Endothelial cell of umbilical vein (primary cell): ENCODE data around the gene IMPA2. TPM values are rescaled to one million over a fixed set of nuclear protein-coding genes. Genes with fewer than 3 reads are reported as not detected.

Source experiments
- BruUV-seq: library from RNA; stranded (reverse); fragments of 400-500 nt; replicated peaks from 2 replicates; lab custom pipeline; 2021; lab: Mats Ljungman, UMichigan
- CTCF ChIA-PET: fragments of 300-600, 350-600 bp; sonication (Branson Sonifier 250); formaldehyde crosslinking; loops from one replicate; lab custom pipeline; 2021; ENCODE audit warnings: antibody characterized with exemption, inconsistent platforms; lab: Charles Lee
- POLR2A ChIA-PET: fragments of 300-600, 350-600 bp; sonication (Branson Sonifier 250); formaldehyde crosslinking; loops from one replicate; lab custom pipeline; 2021; ENCODE audit warnings: antibody characterized with exemption, inconsistent platforms; lab: Charles Lee
- DNase-seq: peaks from one replicate; pipeline ENCODE4 v3.0.0-alpha.2; 2011; ENCODE audit warnings: low read depth, low spot score
- FAIRE-seq: peaks from 2 replicates; lab custom pipeline; 2011; peaks lifted over from hg19 to GRCh38; lab: Jason Lieb, UNC
- H2AFZ ChIP-seq: 2 replicates; pipeline ENCODE4 v1.6.0; 2012; ENCODE audit warnings: low read depth, low read length, control low read depth, inconsistent platforms
- H3K27ac ChIP-seq: 2 replicates; pipeline ENCODE4 v1.5.1; 2011; ENCODE audit warnings: low read depth, mild to moderate bottlenecking, control low read depth, low read length, moderate library complexity; ENCODE audit not compliant: insufficient read depth
- H3K27me3 ChIP-seq, 2 experiments: 2 replicates each; pipeline versions ENCODE4 v1.6.0 to v1.6.1; 2011; ENCODE audit warnings: low read length in 2 of 2, mixed read lengths in 1 of 2; ENCODE audit not compliant: control insufficient read depth in 2 of 2, insufficient read depth in 2 of 2
- H3K36me3 ChIP-seq, 2 experiments: 2 replicates in 1 of 2; 3 replicates in 1 of 2; pipeline ENCODE4 v1.5.1; 2011; ENCODE audit warnings: low read length in 2 of 2, mild to moderate bottlenecking in 1 of 2, moderate library complexity in 1 of 2; ENCODE audit not compliant: control insufficient read depth in 2 of 2, insufficient read depth in 2 of 2; ENCODE audit errors: extremely low read depth in 1 of 2
- H3K4me1 ChIP-seq: 3 replicates; pipeline ENCODE4 v1.5.1; 2011; ENCODE audit warnings: mild to moderate bottlenecking, low read length; ENCODE audit not compliant: control insufficient read depth, insufficient read depth; ENCODE audit errors: extremely low read depth
- H3K4me2 ChIP-seq: 2 replicates; pipeline ENCODE4 v1.6.1; 2011; ENCODE audit warnings: low read length, control low read depth, mixed read lengths; ENCODE audit not compliant: insufficient read depth
- H3K4me3 ChIP-seq, 3 experiments: fragments of 200-600 bp in 1 of 3; sonication (generic), shearing (Covaris generic) in 1 of 3; replicated peaks in 1 of 3; 2 replicates each; pipeline ENCODE4 v1.5.1; 2011 to 2016; ENCODE audit warnings: control low read depth in 3 of 3, low read length in 3 of 3, mild to moderate bottlenecking in 2 of 3, inconsistent platforms in 1 of 3, low read depth in 1 of 3, moderate library complexity in 1 of 3; ENCODE audit not compliant: insufficient read depth in 1 of 3
- H3K79me2 ChIP-seq: 2 replicates; pipeline ENCODE4 v1.6.0; 2012; ENCODE audit warnings: low read length, inconsistent platforms; ENCODE audit not compliant: control insufficient read depth, insufficient read depth
- H3K9ac ChIP-seq: replicated peaks from 2 replicates; pipeline ENCODE3; 2011; ENCODE audit warnings: low read length, control low read depth; ENCODE audit not compliant: insufficient read depth; ENCODE audit errors: extremely low read depth
- H3K9me1 ChIP-seq: replicated peaks from 3 replicates; pipeline ENCODE4 v1.6.0; 2011; ENCODE audit warnings: mild to moderate bottlenecking, low read length; ENCODE audit not compliant: control insufficient read depth, insufficient read depth; ENCODE audit errors: extremely low read depth
- H3K9me3 ChIP-seq: replicated peaks from 2 replicates; pipeline ENCODE4 v1.5.1; 2012; ENCODE audit warnings: low read length, inconsistent platforms; ENCODE audit not compliant: control insufficient read depth, insufficient read depth
- H4K20me1 ChIP-seq: replicated peaks from 2 replicates; pipeline ENCODE3; 2011; ENCODE audit warnings: mild to moderate bottlenecking, low read length; ENCODE audit not compliant: control insufficient read depth, insufficient read depth; ENCODE audit errors: extremely low read depth
- CTCF ChIP-seq, 2 donors: IDR thresholded peaks; 1 replicate in 1 of 2; 2 replicates in 1 of 2; pipeline ENCODE4 v1.5.1; 2011; ENCODE audit warnings: low read length in 2 of 2, mild to moderate bottlenecking in 2 of 2, moderate library complexity in 2 of 2, control low read depth in 1 of 2, inconsistent platforms in 1 of 2, low read depth in 1 of 2; ENCODE audit not compliant: insufficient read depth in 1 of 2; ENCODE audit errors: extremely low read depth in 1 of 2
- EZH2 ChIP-seq: IDR thresholded peaks from 2 replicates; pipeline ENCODE4 v1.6.1; 2012; ENCODE audit warnings: borderline replicate concordance, low read depth, mild to moderate bottlenecking, moderate library complexity, low read length, inconsistent platforms; ENCODE audit not compliant: severe bottlenecking
- FOS ChIP-seq: IDR thresholded peaks from 2 replicates; pipeline ENCODE4 v1.6.1; 2011; ENCODE audit warnings: mild to moderate bottlenecking, low read length, moderate library complexity, borderline replicate concordance; ENCODE audit not compliant: insufficient read depth
- GATA2 ChIP-seq: IDR thresholded peaks from 2 replicates; pipeline ENCODE4 v1.7.0; 2011; ENCODE audit warnings: low read depth, mild to moderate bottlenecking, moderate library complexity, mixed read lengths, low read length; ENCODE audit not compliant: insufficient read length, insufficient read depth
- JUN ChIP-seq: IDR thresholded peaks from 2 replicates; pipeline ENCODE4 v1.6.1; 2011; ENCODE audit warnings: borderline replicate concordance, low read depth; ENCODE audit not compliant: insufficient read length, insufficient read depth
- MAX ChIP-seq: IDR thresholded peaks from 2 replicates; pipeline ENCODE4 v1.6.1; 2011; ENCODE audit not compliant: insufficient read depth, insufficient read length
- MYC ChIP-seq: IDR thresholded peaks from one replicate; pipeline ENCODE4 v1.6.1; 2011; ENCODE audit warnings: mild to moderate bottlenecking, low read depth, low read length
- POLR2A ChIP-seq: IDR thresholded peaks from 2 replicates; pipeline ENCODE4 v1.6.1; 2012; ENCODE audit warnings: low read depth, mild to moderate bottlenecking, control low read depth, low read length
- POLR2AphosphoS5 ChIP-seq: IDR thresholded peaks from 2 replicates; pipeline ENCODE4 v1.6.1; 2012; ENCODE audit warnings: low read depth, mild to moderate bottlenecking, control low read depth, low read length, moderate library complexity; ENCODE audit not compliant: insufficient read depth
- dilution Hi-C: fragments of 300-500 bp; cut with MboI; formaldehyde crosslinking; loops from one replicate; pipeline ENCODE4 v1.15.0; 2019; ENCODE audit warnings: low sequenced_read_pairs; ENCODE audit not compliant: extremely low pct_ligation_motif_present
- intact Hi-C: fragments of 100-400 bp; cut with micrococcal nuclease; formaldehyde crosslinking; loops from one replicate; pipeline ENCODE4 v1.10.0; 2022
- polyA plus RNA-seq, 4 experiments: library from polyadenylated mRNA; depleted of rRNA in 3 of 4; stranded (reverse) in 3 of 4; unstranded in 1 of 4; fragments of >200 nt; gene quantifications; 2 replicates each; pipeline versions ENCODE4 v1.2.1 to v1.2.3, GENCODE V29; 2011 to 2012; ENCODE audit warnings: missing spikeins in 1 of 4
- total RNA-seq: library from RNA; stranded (reverse); gene quantifications from 2 replicates; pipeline ENCODE4 v1.2.3, GENCODE V29; 2021

IMPA2 gene
- total and polyA plus RNA-seq, 2 donors (not counting 3 experiments of a cell fraction or from before 2014, with no cell fraction given), result 6.1 to 8.0 TPM

DNA sequence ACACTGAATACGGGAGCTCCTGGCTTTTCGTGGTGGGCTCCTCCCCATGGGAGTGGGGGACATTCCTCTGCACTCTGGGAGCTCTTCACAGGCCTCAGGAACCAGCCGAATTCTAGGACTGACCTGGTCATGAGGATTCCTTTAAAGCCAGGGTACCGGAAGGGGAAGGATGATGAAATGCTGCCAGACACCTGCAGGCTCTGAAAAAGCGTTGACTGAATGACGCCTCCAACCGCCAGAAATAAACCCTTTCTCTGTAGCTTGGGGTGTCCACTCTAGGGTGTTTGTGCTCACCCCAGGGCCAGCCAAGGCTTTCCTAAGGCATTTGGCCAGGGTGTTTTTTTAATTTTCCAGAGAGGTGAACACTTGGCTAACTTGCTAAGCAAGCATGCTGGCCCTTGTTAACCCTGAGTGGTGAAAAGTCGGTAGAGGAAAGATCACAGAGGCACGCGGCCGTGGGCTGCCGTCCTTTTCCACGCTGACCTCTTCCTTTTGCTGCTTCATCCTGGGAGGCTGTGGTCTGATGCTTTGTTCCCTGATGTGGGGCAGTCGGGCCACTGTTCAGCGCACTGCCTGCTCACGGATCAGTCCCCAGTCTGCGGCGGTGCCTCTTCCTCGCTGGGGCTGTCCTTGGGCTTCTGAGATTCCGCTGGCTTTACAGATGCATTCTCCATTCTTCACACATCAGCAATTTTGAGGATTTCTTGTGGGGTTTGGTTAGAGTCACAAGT, 32.0 kb downstream of the IMPA2 start:
- intact Hi-C loops, result no loop called here
- Histone ChIP-seq H3K9me1 (no peaks in the 10 kb centered on the region), H3K36me3 (no peaks in the 10 kb centered on the region), H3K4me3 (no peak overlapping the region), H2AFZ (no peak overlapping the region), H3K27me3 (no peaks in the 10 kb centered on the region), H3K9me3 (no peaks in the 10 kb centered on the region), H3K27ac (no peak overlapping the region), H3K4me2 (no peak overlapping the region), H3K9ac (no peak overlapping the region), H4K20me1 (no peaks in the 10 kb centered on the region), H3K4me1 (no peaks in the 10 kb centered on the region), H3K79me2 (no peaks in the 10 kb centered on the region)
- no TSS peak for BruUV-seq
- CTCF ChIA-PET, result interaction anchor here (1.1 to 1.8 kb wide), 2 partner anchors 19 to 32 kb away, joined by 4 to 6 read pairs; partner anchors contain the start of gene IMPA2
- TF ChIP-seq CTCF (IDR thresholded peaks at IDR 0.05; ENCODE audit: extremely low read depth in 1 of 2, insufficient read depth in 1 of 2, low read depth in 1 of 2, low read length in 2 of 2), result no peak
- no peak for TF ChIP-seq POLR2A
- no peak for TF ChIP-seq FOS
- TF ChIP-seq POLR2AphosphoS5, result no peak
- no peak for TF ChIP-seq EZH2
- TF ChIP-seq JUN, result no peak
- TF ChIP-seq MAX, result no peak
- no peak for TF ChIP-seq GATA2
- TF ChIP-seq MYC, result no peak
- no peak for FAIRE-seq
- POLR2A ChIA-PET, result interaction anchor here (0.5 kb wide), 1 partner anchor 73 kb away, joined by 3 read pairs; no protein-coding TSS in a partner anchor
- DNase-seq, result no peak
- dilution Hi-C loops, result no loop called here
